GM12875 (cell line): ENCODE data around the gene LPAR1.

ENCODE experiments used
- H3K4me3 ChIP-seq: one replicate; pipeline ENCODE4 v1.5.1; 2011; ENCODE audit warnings: low read depth, low read length, control low read depth
- CTCF ChIP-seq: IDR thresholded peaks from 2 replicates; pipeline ENCODE4 v1.5.1; 2011; ENCODE audit warnings: low read depth, mild to moderate bottlenecking, control low read depth, inconsistent platforms, low read length, moderate library complexity, borderline replicate concordance; ENCODE audit not compliant: insufficient read depth

LPAR1 gene

GRCh38 chr9:111016426-111017045 is 21.7 kb downstream of the LPAR1 start:
- H3K4me3 ChIP-seq = no peak overlapping the region
- no peak for TF ChIP-seq CTCF

- TF ChIP-seq CTCF = no peak
- no peak overlapping the region for H3K4me3 ChIP-seq
These were observed 22.3 kb downstream of the LPAR1 start for GRCh38 chr9:111016016-111016415.

GRCh38 chr9:111013707-111014106 is 24.6 kb downstream of the LPAR1 start:
- TF ChIP-seq CTCF = no peak

GRCh38 chr9:111013250-111013649 is 25.0 kb downstream of the LPAR1 start:
- TF ChIP-seq CTCF = no peak
- H3K4me3 ChIP-seq = no peak overlapping the region

More at GRCh38 chr9:111013707-111014106, 24.6 kb downstream of the LPAR1 start:
- no peak overlapping the region for H3K4me3 ChIP-seq

- no peak overlapping the region for H3K4me3 ChIP-seq
- no peak for TF ChIP-seq CTCF
These were observed 29.9 kb downstream of the LPAR1 start for GRCh38 chr9:111008158-111009075.

- TF ChIP-seq CTCF = no peak
These were observed 32.4 kb downstream of the LPAR1 start for GRCh38 chr9:111005746-111006470.

More at GRCh38 chr9:111005746-111006470, 32.4 kb downstream of the LPAR1 start:
- H3K4me3 ChIP-seq = no peak overlapping the region
